Measurements from ENCODE around the gene IGF1.

The IGF1 gene

GRCh38 chr12:102496591-102496990 lies 16.2 kb upstream of the IGF1 start:
- no peak for DNase-seq

GRCh38 chr12:102487226-102487625 lies 6.9 kb upstream of the IGF1 start:
- DNase-seq, result no peak

DNA sequence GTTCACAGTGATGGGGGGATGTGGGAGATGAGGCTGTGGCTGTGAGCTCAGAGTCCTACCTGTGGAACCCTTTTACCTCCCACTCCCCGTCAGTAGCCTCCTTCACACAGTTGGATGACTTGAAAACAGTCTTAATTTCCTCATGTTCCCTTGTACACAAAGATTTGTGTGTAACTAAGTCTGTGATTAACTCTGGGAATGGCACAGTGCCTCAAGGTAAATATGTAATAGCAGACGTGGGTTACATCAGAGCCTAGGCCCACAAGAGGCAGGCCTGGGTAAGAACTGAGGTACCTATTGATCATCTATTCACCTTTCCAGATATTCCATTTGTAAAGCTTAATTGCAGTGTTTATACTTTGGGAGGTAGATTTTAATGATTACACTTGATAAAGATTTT lies 5.8 kb upstream of the IGF1 start:
- no peak for DNase-seq

DNA sequence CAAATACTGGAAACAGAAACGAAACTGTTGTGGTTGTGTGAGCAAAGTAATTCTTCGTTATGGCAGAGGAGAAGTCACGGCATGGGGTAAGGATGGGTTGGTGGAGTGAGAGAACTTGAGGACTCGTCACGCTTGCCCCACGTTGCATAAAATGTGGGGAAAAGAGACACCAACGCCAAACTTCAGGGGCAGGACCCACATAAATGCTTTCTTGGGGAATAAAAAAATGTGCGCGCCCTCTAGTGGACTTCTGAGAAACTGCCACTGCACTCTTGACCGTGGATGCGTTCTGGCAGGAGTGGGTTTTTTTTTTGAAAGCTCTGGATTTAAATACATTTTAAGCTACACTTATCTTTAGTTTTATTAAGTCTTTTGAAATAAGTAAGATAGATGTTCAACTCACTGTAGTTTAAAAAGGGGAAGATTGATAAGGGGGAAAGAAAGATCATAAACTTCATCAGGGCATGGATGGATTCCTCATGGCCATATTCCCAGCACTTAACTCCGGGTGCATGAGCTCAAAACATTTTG lies 4.1 kb upstream of the IGF1 start:
- no peak for DNase-seq

GRCh38 chr12:102484017-102484416 lies 3.7 kb upstream of the IGF1 start:
- no peak for DNase-seq

GRCh38 chr12:102483466-102483865 lies 3.1 kb upstream of the IGF1 start:
- no peak for DNase-seq

GRCh38 chr12:102481705-102482425 lies 1.5 kb upstream of the IGF1 start:
- DNase-seq, result no peak

DNA sequence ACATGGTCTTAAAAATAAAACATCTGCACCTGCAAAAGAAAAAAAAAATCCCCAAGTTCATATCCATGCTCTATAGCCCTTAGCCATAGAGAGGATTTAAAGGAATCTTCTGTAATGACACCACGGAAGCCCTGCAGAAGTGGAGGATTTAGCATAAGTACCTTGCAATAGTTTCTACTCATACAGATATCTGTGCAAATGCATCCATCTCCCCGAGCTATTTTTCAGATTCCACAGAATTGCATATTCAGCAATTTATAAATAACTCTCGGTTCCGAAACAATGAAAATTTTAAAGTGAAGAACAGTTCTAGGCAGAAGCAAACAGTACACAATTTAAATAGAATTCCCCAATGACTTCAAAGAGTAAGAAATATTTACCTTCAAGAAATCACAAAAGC lies 424 bp downstream of the IGF1 start:
- no peak for DNase-seq

DNA sequence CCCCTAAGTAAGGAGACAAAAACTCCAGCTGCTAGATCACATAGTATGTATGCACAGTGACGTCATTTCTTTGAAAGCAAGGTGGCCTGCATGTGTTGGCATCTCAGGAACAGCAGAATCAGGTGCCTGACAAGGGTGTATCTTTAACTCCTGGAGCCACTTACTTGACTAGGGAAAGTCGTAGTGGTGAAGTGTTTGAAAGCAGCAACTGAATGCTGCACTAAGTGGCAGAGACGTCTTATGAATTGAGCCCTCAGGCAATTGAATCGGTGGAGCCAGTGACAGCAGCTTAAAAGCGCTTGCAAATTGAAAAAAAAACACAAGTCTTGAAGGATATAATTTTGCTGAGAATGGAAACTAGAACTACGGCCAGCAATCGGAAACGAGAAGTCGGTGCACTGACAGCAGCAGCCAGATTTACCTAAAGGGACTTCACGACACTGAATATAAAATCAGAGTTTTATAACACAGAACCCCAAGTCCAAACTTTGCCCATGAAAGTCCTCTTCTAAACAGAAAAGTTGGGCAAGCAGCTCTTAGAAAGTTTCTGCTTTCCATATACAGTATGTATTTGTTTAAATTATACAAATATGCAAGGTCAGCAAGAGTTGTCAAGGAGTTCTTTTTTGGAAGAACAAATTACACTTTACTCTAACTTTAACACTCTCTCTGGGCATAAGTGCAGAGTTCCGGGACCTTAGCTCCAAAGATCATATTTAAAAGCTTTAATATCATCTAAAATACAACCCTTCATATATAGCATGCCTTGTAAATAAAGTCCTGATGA lies 1.1 kb downstream of the IGF1 start:
- DNase-seq, result no peak

DNA sequence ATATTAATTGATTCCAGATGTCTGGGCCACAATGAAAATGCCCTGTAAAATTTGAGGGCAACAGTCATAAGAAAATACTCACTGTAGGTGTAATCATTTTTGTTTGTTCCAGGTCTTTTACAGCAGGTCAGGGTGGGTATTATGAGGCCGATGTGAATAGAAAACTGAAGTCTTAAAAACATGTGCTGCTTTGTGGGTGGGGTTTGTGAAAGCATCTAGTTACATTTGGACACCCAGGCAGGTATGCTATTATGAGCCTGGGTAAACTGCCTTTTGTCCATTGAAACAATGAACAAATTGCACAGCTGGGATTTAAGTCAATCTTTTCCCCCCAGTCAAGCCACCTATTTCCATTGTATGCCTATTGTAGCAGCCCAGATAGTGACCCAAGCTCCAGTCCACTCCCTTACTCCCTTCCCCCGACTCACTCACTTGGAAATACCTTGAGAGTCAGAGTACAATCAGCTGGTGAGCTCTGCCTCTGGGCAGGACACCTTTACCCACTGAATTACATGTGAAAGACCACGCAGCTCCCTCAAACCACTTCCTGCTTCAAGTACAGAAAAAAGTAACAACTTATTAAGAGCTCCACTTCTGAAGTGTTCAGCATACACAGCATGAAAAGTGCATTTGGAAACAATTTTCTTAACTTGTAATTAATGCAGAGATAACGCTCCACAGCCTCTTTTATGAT lies 1.8 kb downstream of the IGF1 start:
- no peak for DNase-seq

- DNase-seq, result no peak
Observed at GRCh38 chr12:102475355-102475754, 5.0 kb downstream of the IGF1 start.

GRCh38 chr12:102474438-102475064 lies 5.8 kb downstream of the IGF1 start:
- no peak for DNase-seq

GRCh38 chr12:102472496-102472895 lies 7.9 kb downstream of the IGF1 start:
- DNase-seq, result no peak

GRCh38 chr12:102471556-102471955 lies 8.8 kb downstream of the IGF1 start:
- no peak for DNase-seq

- DNase-seq, result no peak
Observed at GRCh38 chr12:102470945-102471344, 9.4 kb downstream of the IGF1 start.

DNA sequence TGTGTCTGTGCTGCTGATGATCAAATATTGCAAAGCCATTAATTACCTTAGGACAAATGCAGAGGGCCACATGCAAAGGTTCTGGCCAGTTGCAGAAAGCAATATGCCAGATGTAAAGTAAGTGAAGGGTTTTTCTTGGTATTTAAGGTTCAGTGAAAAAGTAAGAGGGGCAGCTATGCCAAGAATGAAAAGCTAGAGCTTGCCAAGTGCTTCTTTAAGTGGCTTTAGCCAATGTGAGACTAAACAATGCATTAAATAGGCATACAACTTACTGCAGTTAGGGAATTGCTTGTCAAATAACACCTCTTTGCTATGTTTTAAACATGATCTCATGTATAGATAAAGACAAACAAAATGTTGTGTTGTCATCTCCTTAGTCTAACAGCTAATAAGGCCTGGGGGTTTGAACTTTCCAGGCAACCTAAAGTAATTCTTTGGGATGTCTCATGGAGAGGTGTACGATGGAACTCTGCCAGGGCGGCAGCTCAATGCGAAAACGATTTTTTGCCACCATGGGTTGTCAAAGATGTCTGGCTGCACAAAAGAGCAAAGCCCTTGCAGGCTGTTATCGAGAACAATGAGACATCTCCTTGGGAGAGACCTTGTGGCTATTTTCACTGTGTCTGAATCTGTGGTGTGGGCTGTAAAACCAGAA lies 12.0 kb downstream of the IGF1 start:
- DNase-seq, result no peak

GRCh38 chr12:102465762-102466560 lies 14.4 kb downstream of the IGF1 start:
- DNase-seq, result no peak

GRCh38 chr12:102463659-102464249 lies 16.6 kb downstream of the IGF1 start:
- DNase-seq, result no peak

DNA sequence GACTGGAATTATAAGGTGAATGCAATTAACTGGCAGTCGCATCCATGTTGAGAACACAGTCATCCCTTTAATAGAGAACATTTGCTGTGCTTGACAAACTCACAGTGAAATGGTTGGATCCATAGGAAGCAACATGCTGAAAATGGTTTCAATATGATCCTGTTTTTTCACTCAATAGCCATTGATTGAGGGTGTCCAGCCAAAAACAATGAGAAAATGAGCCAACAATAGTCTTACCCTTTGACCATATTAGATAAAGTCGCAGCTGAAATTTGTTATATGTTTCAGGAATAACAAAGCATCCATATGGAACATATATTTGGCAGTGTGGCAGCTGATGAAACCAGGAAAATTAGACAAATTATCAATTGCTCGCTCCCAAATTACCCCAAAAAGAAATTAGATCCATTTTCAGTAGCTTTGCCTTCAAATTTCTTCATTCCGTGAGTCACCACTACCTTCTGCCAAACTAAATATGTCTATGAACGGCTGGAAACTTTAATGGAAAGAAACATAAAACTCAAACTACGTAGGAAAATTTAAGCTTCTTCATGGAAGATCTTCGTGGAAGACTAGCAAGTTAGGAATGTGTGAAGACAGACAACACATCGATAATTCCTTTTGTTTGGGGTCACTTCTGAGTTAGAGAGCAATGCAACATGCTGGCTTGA lies 17.4 kb downstream of the IGF1 start:
- no peak for DNase-seq

- DNase-seq, result no peak
Observed at GRCh38 chr12:102462386-102462785, 18.0 kb downstream of the IGF1 start.

GRCh38 chr12:102461501-102461900 lies 18.9 kb downstream of the IGF1 start:
- no peak for DNase-seq

Data from GOT3 (cell line).